Measurements from ENCODE around the gene SACM1L.
"Not testable (repeated sequence)": the region's sequence is repeated elsewhere in the genome, so short reads cannot be mapped to it uniquely, and the experiment has no call there.

Gene SACM1L

DNA sequence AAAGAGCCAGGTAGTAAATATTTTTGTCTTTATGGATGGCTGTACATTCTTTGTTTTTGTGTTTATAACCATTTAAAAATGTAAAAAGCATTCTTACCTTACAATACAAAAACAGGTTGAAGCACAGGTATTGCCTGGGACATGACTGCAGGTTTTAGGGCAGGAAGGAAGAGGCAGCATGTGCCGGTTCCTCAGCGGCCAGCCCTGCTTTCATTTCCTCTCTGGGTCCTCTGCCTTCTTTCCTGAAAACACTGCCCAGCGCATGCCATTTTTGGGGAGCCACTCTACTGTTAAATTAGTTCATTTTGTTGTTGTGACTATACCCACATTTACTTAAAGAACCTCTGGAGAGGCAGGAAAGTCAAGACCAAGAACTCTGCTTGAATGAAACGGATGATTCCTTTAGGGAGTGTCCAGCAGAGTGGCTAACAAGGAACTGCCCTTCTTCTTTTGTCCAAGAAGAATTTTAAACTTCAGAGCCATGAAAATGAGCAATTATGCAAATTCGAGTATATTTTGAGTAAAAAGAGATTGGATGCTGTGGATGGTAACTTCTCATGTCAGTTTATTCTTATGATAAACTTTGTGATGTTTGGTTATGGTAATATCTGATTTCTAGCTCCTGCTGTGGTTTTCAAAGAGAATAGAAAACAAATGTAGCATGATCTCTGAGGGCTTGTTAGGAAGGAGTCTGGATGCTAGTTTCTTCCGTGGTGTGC is 52.7 kb downstream of the SACM1L start:
- no peak overlapping the region for H3K27ac ChIP-seq
- no peak for DNase-seq

DNA sequence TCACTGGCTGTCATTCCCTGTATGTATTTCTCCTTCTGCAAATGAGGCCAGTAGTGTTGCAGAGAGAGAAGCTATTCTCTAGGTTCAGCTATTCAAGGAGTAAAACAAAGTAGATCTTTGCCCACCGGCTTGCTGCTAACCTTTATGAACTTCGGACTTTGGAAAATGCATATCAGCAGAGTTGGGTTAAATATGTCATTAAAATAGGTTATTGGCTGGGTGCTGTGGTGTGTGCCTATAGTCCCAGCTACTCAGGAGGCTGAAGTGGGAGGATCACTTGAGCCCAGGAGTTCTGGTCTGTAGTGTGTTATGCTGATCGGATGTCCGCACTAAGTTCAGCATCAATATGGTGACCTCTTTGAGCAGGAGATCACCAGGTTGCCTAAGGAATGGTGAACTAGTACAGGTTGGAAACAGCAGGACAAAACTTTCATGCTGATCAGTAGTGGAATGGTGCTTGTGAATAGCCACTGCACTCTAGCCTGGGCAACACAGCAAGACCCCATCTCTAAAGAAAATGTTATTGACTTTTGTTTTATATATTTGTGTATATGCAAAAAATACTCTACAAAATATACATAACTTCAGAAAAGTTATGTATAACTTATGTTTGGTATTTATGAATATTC is 53.4 kb downstream of the SACM1L start:
- no peak overlapping the region for H3K27ac ChIP-seq
- H3K36me3 ChIP-seq, result peaks cover 53% of the 10 kb centered on the region
- TF ChIP-seq, protein P1, sequence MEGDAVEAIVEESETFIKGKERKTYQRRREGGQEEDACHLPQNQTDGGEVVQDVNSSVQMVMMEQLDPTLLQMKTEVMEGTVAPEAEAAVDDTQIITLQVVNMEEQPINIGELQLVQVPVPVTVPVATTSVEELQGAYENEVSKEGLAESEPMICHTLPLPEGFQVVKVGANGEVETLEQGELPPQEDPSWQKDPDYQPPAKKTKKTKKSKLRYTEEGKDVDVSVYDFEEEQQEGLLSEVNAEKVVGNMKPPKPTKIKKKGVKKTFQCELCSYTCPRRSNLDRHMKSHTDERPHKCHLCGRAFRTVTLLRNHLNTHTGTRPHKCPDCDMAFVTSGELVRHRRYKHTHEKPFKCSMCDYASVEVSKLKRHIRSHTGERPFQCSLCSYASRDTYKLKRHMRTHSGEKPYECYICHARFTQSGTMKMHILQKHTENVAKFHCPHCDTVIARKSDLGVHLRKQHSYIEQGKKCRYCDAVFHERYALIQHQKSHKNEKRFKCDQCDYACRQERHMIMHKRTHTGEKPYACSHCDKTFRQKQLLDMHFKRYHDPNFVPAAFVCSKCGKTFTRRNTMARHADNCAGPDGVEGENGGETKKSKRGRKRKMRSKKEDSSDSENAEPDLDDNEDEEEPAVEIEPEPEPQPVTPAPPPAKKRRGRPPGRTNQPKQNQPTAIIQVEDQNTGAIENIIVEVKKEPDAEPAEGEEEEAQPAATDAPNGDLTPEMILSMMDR (IDR thresholded peaks at IDR 0.05; ENCODE audit: low read depth, low read length), result no peak
- DNase-seq, result no peak
- no peak overlapping the region for H3K4me3 ChIP-seq (ENCODE audit: low read depth, low read length)
- H3K27me3 ChIP-seq (ENCODE audit: insufficient read depth, low read depth, severe bottlenecking), result no peaks in the 10 kb centered on the region
- no peaks in the 10 kb centered on the region for H3K9me3 ChIP-seq (ENCODE audit: severe bottlenecking)

More for the DNA sequence above, 52.7 kb downstream of the SACM1L start:
- TF ChIP-seq, protein P1 (IDR thresholded peaks at IDR 0.05; ENCODE audit: low read depth, low read length), result no peak
- Histone ChIP-seq H3K9me3 (ENCODE audit: severe bottlenecking) (no peaks in the 10 kb centered on the region), H3K4me3 (ENCODE audit: low read depth, low read length) (no peak overlapping the region), H3K36me3 (peaks cover 57% of the 10 kb centered on the region), H3K27me3 (ENCODE audit: insufficient read depth, low read depth, severe bottlenecking) (no peaks in the 10 kb centered on the region)

DNA sequence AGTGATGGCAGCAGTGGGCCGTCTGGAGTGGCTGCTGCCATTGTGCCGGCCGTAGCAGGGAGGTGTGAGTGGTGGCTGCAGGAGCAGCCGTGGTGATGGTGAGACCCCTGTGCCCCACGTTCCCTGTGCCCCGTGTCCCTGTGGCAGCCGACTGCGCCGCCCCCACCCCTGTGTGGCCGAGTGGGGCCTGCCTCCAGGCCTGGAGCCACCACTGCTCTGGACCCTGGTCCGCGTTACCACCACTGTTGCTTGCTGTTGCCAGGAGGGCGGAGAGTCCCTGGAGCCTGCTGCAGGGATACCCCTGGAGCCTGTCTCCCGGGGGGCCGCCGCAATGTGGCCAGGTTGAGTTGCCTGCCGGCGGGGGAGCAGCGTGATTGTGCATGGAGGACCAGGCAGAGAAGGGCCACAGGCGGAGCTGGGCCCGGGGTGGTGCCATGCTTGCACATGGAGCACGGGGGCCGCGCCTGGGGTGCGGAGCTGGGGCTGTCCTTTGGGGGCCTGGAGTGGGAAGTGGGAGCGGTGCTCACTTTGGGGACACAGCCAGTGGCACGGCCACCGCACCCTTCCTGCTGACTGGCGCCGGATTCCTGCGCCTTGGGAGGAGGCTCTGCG is 57.1 kb downstream of the SACM1L start:
- DNase-seq, result no peak
- Histone ChIP-seq H3K36me3 (peaks cover 23% of the 10 kb centered on the region), H3K27me3 (ENCODE audit: insufficient read depth, low read depth, severe bottlenecking) (no peaks in the 10 kb centered on the region), H3K9me3 (ENCODE audit: severe bottlenecking) (no peaks in the 10 kb centered on the region), H3K27ac (no peak overlapping the region), H3K4me3 (ENCODE audit: low read depth, low read length) (no peak overlapping the region)
- TF ChIP-seq, protein P1 (IDR thresholded peaks at IDR 0.05; ENCODE audit: low read depth, low read length), result no peak

DNA sequence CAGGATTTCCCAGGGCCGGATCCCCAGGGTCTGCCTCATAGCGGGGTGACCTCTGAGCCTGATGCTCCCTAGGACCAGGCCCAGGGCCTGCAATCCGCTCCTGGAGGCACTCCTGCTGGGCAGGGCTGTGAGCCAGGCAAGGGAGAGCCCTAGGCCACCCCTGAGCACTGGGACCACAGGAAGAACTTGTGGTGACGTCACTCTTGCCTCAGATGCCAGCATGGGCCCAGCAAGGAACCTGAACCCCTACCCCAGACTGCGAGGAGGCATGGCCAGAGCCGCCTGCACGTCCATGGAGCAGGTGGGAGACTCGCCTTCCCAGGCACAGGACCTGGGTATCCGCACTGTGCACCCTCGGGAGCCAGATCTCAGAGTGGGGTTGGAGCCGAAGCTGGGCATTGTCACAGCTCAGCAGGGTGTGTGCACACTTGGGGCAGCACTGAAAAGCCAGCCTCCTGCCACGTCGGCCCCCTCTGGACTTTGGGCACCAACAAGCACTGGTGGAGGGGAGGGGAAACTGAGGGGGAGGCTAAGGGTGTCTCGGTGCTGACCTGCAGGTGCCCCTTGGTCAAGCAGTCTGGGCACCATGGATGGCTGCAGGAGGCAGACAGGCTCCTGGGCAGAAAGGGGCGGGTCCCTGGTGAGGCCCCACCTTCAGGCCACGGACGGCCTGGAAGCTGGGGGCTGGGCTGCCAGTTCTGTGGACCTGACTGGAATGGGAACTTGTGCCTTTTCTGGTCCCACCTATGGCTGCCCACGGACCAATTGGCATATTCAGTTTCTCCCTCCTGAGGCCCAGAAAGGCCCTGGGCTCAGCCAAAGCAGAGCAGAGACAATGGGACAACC is 57.8 kb downstream of the SACM1L start:
- no peak for DNase-seq
- H3K27me3 ChIP-seq (ENCODE audit: insufficient read depth, low read depth, severe bottlenecking), result no peaks in the 10 kb centered on the region
- no peak overlapping the region for H3K27ac ChIP-seq
- no peak overlapping the region for H3K4me3 ChIP-seq (ENCODE audit: low read depth, low read length)
- H3K36me3 ChIP-seq, result peaks cover 16% of the 10 kb centered on the region
- TF ChIP-seq, protein P1 (IDR thresholded peaks at IDR 0.05; ENCODE audit: low read depth, low read length), result no peak
- H3K9me3 ChIP-seq (ENCODE audit: severe bottlenecking), result no peaks in the 10 kb centered on the region

DNA sequence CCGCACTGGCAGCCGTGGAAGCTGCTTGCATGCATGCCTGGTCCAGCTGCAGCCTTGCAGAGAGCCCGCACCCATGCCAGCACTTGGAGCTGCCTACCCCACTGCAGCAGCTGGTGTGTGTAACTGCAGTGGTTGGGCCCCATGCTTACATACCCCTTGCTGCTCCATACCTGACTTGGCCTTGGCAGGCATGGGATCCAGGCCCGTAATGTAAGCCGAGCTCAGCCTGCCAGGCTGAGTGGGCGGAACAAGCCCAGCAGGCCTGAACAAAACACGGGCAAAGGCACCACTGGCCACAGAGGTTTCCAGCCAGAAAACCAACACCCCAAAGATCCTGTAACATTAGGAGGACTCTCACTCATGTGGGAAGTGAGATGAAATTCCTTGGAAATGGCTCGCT is 58.9 kb downstream of the SACM1L start:
- Histone ChIP-seq H3K4me3 (ENCODE audit: low read depth, low read length) (no peak overlapping the region), H3K27ac (no peak overlapping the region), H3K36me3 (peaks cover 9% of the 10 kb centered on the region), H3K9me3 (ENCODE audit: severe bottlenecking) (no peaks in the 10 kb centered on the region), H3K27me3 (ENCODE audit: insufficient read depth, low read depth, severe bottlenecking) (no peaks in the 10 kb centered on the region)
- no peak for DNase-seq
- TF ChIP-seq, protein P1 (IDR thresholded peaks at IDR 0.05; ENCODE audit: low read depth, low read length), result no peak

DNA sequence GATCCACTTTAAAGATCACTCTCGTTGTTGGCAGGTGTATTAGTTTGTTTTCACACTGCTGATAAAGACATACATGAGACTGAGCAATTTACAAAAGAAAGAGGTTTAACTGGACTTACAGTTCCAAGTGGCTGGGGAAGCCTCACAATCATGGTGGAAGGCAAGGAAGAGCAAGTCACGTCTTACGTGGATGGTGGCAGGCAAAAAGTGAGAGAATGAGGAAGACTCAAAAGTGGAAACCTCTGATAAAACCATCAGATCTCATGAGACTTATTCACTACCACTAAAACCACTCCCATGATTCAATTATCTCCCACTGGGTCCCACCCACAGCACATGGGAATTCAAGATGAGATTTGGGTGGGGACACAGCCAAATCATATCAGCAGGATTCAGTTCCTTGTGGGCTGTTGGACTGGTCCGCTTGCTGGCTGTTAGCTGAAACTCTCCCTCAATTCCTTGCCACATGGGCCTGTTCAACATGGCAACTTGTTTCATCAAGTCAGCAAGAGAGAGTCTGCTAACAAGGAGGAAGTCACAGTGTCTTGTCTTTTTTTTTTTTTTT is 59.9 kb downstream of the SACM1L start:
- not testable (repeated sequence) for H3K36me3 ChIP-seq; H3K9me3 ChIP-seq (ENCODE audit: severe bottlenecking); DNase-seq; H3K4me3 ChIP-seq (ENCODE audit: low read depth, low read length); H3K27ac ChIP-seq; H3K27me3 ChIP-seq (ENCODE audit: insufficient read depth, low read depth, severe bottlenecking)

Measured in WERI-Rb-1 (cell line).